GM21737 (cell line): Measurements from ENCODE around the gene FRG1.
"Not testable (repeated sequence)": the region's sequence is repeated elsewhere in the genome, so short reads cannot be mapped to it uniquely, and the experiment has no call there.

Experiments
- ATAC-seq: cut with Tn5 transposase; IDR thresholded peaks from one replicate; pipeline ENCODE4 v1.9.1; 2021; ENCODE audit warnings: mild to moderate bottlenecking, moderate library complexity; ENCODE audit not compliant: unreplicated experiment

The FRG1 gene

GRCh38 chr4:189984661-189985060 lies 44.0 kb downstream of the FRG1 start:
- not testable (repeated sequence) for ATAC-seq

- ATAC-seq = not testable (repeated sequence)
Measured at GRCh38 chr4:189985651-189986243, 45.1 kb downstream of the FRG1 start.

- no peak for ATAC-seq
Measured at GRCh38 chr4:189988877-189989431, 48.3 kb downstream of the FRG1 start.

DNA sequence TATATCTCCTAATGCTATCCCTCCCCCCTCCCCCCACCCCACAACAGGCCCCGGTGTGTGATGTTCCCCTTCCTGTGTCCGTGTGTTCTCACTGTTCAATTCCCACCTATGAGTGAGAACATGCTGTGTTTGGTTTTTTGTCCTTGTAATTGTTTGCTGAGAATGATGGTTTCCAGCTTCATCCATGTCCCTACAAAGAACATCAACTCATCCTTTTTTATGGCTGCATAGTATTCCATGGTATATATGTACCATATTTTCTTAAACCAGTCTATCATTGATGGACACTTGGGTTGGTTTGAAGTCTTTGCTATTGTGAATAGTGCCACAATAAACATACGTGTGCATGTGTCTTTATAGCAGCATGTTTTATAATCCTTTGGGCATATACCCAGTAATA lies 49.3 kb downstream of the FRG1 start:
- ATAC-seq = not testable (repeated sequence)
